WI38 (cell line): ENCODE data around the gene POMC.
"Not testable (repeated sequence)": the region's sequence is repeated elsewhere in the genome, so short reads cannot be mapped to it uniquely, and the experiment has no call there.

Experiments used
- H3K4me3 ChIP-seq: 2 replicates; pipeline ENCODE4 v1.5.1; 2011; ENCODE audit warnings: low read depth, mild to moderate bottlenecking, control low read depth, low read length
- TF ChIP-seq, protein P1 (sequence below): IDR thresholded peaks from 2 replicates; pipeline ENCODE4 v1.5.1; 2012; ENCODE audit warnings: low read depth, mild to moderate bottlenecking, control low read depth, low read length

The POMC gene

DNA sequence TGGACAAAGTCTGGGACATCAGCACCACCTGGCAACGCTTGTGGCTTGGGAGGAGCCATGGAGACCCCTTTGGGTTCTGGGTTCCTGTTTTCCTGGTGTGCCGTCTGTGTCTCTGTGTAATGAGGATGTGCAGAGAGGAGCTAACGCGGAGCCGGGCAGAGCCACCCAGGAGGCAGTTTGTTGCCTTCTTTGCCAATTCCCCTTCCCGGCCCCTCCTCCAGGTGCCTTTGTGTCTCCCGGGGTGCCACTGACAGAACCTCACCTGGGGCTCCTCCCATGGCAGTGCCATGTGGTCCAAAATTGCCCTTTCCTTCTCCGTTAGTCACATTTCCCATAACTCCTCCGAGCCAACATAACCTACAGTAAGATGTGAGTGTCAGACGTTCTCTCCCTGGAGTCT is 13.0 kb downstream of the POMC start:
- no peak overlapping the region for H3K4me3 ChIP-seq
- TF ChIP-seq, protein P1, sequence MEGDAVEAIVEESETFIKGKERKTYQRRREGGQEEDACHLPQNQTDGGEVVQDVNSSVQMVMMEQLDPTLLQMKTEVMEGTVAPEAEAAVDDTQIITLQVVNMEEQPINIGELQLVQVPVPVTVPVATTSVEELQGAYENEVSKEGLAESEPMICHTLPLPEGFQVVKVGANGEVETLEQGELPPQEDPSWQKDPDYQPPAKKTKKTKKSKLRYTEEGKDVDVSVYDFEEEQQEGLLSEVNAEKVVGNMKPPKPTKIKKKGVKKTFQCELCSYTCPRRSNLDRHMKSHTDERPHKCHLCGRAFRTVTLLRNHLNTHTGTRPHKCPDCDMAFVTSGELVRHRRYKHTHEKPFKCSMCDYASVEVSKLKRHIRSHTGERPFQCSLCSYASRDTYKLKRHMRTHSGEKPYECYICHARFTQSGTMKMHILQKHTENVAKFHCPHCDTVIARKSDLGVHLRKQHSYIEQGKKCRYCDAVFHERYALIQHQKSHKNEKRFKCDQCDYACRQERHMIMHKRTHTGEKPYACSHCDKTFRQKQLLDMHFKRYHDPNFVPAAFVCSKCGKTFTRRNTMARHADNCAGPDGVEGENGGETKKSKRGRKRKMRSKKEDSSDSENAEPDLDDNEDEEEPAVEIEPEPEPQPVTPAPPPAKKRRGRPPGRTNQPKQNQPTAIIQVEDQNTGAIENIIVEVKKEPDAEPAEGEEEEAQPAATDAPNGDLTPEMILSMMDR = no peak

GRCh38 chr2:25151718-25152117 is 16.7 kb downstream of the POMC start:
- TF ChIP-seq, protein P1 = no peak
- H3K4me3 ChIP-seq = no peak overlapping the region

GRCh38 chr2:25150993-25151392 is 17.4 kb downstream of the POMC start:
- not testable (repeated sequence) for H3K4me3 ChIP-seq

DNA sequence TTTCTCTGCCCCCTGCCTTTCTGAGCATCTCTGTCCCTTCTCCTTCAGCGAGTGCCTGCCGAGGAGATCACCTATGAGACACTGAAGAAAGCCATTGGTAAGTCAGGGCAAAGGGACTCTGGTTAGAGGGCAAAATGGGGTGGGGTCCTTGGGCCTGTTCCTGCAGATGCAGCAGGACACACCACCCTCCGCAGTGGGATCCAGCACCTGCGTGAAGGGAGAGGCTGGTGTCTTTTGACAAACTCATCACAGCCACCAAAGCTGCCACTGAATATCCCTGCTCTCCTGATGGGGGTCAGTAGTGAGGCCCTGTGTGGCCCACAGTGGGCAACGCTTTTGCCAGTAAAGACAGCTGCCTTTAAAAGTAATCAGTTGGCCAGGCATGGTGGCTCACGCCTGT is 18.7 kb downstream of the POMC start:
- no peak overlapping the region for H3K4me3 ChIP-seq
- TF ChIP-seq, protein P1 = no peak

DNA sequence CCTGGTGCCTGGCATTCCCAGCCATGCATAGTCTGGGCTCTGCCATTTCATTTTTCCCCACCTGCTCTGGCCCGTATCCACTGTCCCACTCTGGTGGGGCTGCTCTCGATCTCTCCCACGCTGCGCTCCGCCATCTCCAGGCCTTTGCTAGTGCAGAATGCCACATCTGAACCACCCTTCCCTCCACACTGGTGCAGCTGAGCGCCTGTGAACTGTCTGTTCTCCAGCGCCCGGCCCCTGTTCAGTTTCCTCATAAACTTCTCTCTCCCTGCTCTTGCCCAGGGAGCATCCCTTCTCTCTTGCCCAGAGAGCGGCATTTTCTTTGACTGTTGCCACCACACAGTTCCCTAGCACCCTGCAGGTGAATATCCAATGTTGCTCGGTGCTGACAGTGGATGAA is 21.5 kb downstream of the POMC start:
- TF ChIP-seq, protein P1 = no peak
- no peak overlapping the region for H3K4me3 ChIP-seq

DNA sequence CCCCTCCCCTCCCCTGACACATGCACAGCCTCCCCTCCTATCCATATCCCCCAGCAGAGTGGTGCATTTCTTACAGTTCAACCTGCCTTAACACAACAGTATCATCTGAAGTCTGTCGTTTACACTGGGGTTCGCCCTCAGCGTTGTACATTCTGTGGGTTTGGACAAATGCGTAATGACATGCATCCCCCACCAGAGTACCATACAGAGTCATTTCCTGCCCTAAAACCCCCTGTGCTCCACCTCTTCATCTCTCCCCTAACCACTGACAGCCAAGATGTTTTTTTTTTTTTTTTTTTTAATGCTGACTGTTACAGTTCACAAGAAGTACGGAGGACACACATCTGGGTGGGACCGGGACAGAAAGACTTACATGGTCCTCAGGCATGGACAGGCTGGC is 22.6 kb downstream of the POMC start:
- TF ChIP-seq, protein P1 = no peak
- no peak overlapping the region for H3K4me3 ChIP-seq

GRCh38 chr2:25141120-25141519 is 27.3 kb downstream of the POMC start:
- H3K4me3 ChIP-seq = no peak overlapping the region

GRCh38 chr2:25140535-25140934 is 27.8 kb downstream of the POMC start:
- not testable (repeated sequence) for H3K4me3 ChIP-seq

More at GRCh38 chr2:25141120-25141519, 27.3 kb downstream of the POMC start:
- TF ChIP-seq, protein P1 = no peak

- TF ChIP-seq, protein P1 = no peak
- H3K4me3 ChIP-seq = no peak overlapping the region
Observed at GRCh38 chr2:25132693-25133092, 35.7 kb downstream of the POMC start.
